HCT116 (cell line): Measurements from ENCODE around the gene TNN. TPM values are rescaled to one million over a fixed set of nuclear protein-coding genes. Genes with fewer than 3 reads are reported as not detected.

Source experiments
- ATAC-seq: fragments of 200-7000 bp; cut with Tn5 transposase; 2 replicates; pipeline ENCODE4 v1.9.1; 2020; ENCODE audit warnings: mild to moderate bottlenecking, moderate library complexity
- BruUV-seq: library from RNA; stranded (reverse); fragments of 400-500 nt; replicated peaks from 2 replicates; lab custom pipeline; 2021; lab: Mats Ljungman, UMichigan
- CTCF ChIA-PET: fragments of 300-600 bp; sonication (Branson Sonifier 250); formaldehyde crosslinking; loops from one replicate; lab custom pipeline; 2021; ENCODE audit warnings: antibody characterized with exemption; lab: Charles Lee
- POLR2A ChIA-PET: fragments of 300-600, 350-600 bp; sonication (Branson Sonifier 250); formaldehyde crosslinking; loops from one replicate; lab custom pipeline; 2021; ENCODE audit warnings: antibody characterized with exemption; lab: Charles Lee
- RAD21 ChIA-PET, 2 experiments: fragments of 300-600 bp; sonication (Branson Sonifier 250); formaldehyde crosslinking; loops; one replicate each; lab custom pipeline; 2023; ENCODE audit warnings: low total read pairs in 2 of 2; ENCODE audit not compliant: uncharacterized antibody in 2 of 2, unreplicated experiment in 2 of 2, low non-redundant PET in 1 of 2; lab: Charles Lee
- DNase-seq: peaks from one replicate; pipeline ENCODE4 v3.0.0-alpha.2; 2010; ENCODE audit warnings: low read depth, low spot score
- H2AFZ ChIP-seq: fragments of 200-600 bp; shearing (Covaris generic), sonication (generic); 2 replicates; pipeline ENCODE4 v1.6.1; 2017; ENCODE audit warnings: low read depth, mixed run types, mixed read lengths, antibody characterized with exemption, low read length; ENCODE audit not compliant: poor library complexity, severe bottlenecking
- H3K27ac ChIP-seq: 2 replicates; pipeline ENCODE4 v1.5.1; 2012; ENCODE audit warnings: low read depth, low read length
- H3K27me3 ChIP-seq: fragments of 200-600 bp; sonication (generic); 2 replicates; pipeline ENCODE4 v1.6.1; 2016; ENCODE audit warnings: mixed run types, low read length, mixed read lengths; ENCODE audit not compliant: insufficient read depth
- H3K36me3 ChIP-seq, 2 experiments: fragments of 200-500 bp in 1 of 2; fragments of 200-600 bp in 1 of 2; sonication (Bioruptor generic) in 1 of 2; sonication (generic) in 1 of 2; 2 replicates each; pipeline versions ENCODE4 v1.5.1 to v1.6.1; 2014 to 2016; ENCODE audit warnings: low read length in 2 of 2, inconsistent platforms in 1 of 2, mixed read lengths in 1 of 2, mixed run types in 1 of 2; ENCODE audit not compliant: insufficient read depth in 2 of 2, control insufficient read depth in 1 of 2
- H3K4me1 ChIP-seq, 2 experiments: fragments of 200-600 bp in 1 of 2; sonication (generic) in 1 of 2; 2 replicates each; pipeline versions ENCODE4 v1.5.1 to v1.6.1; 2012 to 2017; ENCODE audit warnings: low read length in 2 of 2, inconsistent platforms in 1 of 2, mild to moderate bottlenecking in 1 of 2, mixed read lengths in 1 of 2, mixed run types in 1 of 2, moderate library complexity in 1 of 2; ENCODE audit not compliant: insufficient read depth in 2 of 2, control insufficient read depth in 1 of 2
- H3K4me2 ChIP-seq: fragments of 200-600 bp; sonication (generic); 2 replicates; pipeline ENCODE4 v1.6.1; 2017; ENCODE audit warnings: mixed run types, low read length, mixed read lengths
- H3K4me3 ChIP-seq, 2 experiments: fragments of 200-600 bp in 1 of 2; sonication (generic) in 1 of 2; replicated peaks in 1 of 2; 2 replicates each; pipeline ENCODE4 v1.5.1; 2011 to 2016; ENCODE audit warnings: low read length in 2 of 2, control low read depth in 1 of 2, low read depth in 1 of 2, mild to moderate bottlenecking in 1 of 2, mixed read lengths in 1 of 2, mixed run types in 1 of 2
- H3K79me2 ChIP-seq: fragments of 200-600 bp; sonication (generic); 2 replicates; pipeline ENCODE4 v1.6.1; 2017; ENCODE audit warnings: mild to moderate bottlenecking, mixed run types, low read length, moderate library complexity, mixed read lengths; ENCODE audit not compliant: insufficient read depth
- H3K9ac ChIP-seq: fragments of 200-600 bp; sonication (generic); 2 replicates; pipeline ENCODE4 v1.6.1; 2016; ENCODE audit warnings: low read length, mixed read lengths
- H3K9me2 ChIP-seq: fragments of 200-600 bp; sonication (generic), shearing (Covaris generic); 2 replicates; pipeline ENCODE4 v1.6.1; 2017; ENCODE audit warnings: mixed run types, mild to moderate bottlenecking, moderate library complexity; ENCODE audit not compliant: insufficient read depth
- H3K9me3 ChIP-seq, 2 experiments: fragments of 200-500 bp in 1 of 2; fragments of 200-600 bp in 1 of 2; sonication (Bioruptor generic) in 1 of 2; sonication (generic) in 1 of 2; 2 replicates each; pipeline ENCODE4 v1.6.1; 2014 to 2017; ENCODE audit warnings: low read length in 2 of 2, mixed read lengths in 2 of 2, inconsistent platforms in 1 of 2, low read depth in 1 of 2, mild to moderate bottlenecking in 1 of 2, mixed run types in 1 of 2, moderate library complexity in 1 of 2; ENCODE audit not compliant: control insufficient read depth in 1 of 2, insufficient read depth in 1 of 2
- H4K20me1 ChIP-seq: fragments of 200-600 bp; sonication (generic), shearing (Covaris generic); 2 replicates; pipeline ENCODE4 v1.6.1; 2017; ENCODE audit warnings: mixed run types, mild to moderate bottlenecking, moderate library complexity; ENCODE audit not compliant: insufficient read depth
- CEBPB ChIP-seq: IDR thresholded peaks from 2 replicates; pipeline ENCODE4 v1.6.1; 2012; ENCODE audit warnings: low read depth
- EGR1 ChIP-seq: IDR thresholded peaks from 2 replicates; pipeline ENCODE4 v1.6.1; 2012; ENCODE audit warnings: low read depth
- ELF1 ChIP-seq: IDR thresholded peaks from 2 replicates; pipeline ENCODE4 v1.6.1; 2012; ENCODE audit warnings: low read depth, borderline replicate concordance
- EZH2phosphoT487 ChIP-seq: fragments of 200-600 bp; IDR thresholded peaks from 2 replicates; pipeline ENCODE4 v1.6.1; 2018; ENCODE audit warnings: antibody characterized with exemption, borderline replicate concordance
- FOSL1 ChIP-seq: IDR thresholded peaks from 2 replicates; pipeline ENCODE4 v1.6.1; 2012; ENCODE audit warnings: low read depth
- JUND ChIP-seq: IDR thresholded peaks from 2 replicates; pipeline ENCODE4 v1.6.1; 2012
- POLR2A ChIP-seq: IDR thresholded peaks from 2 replicates; pipeline ENCODE4 v1.7.0; 2011; ENCODE audit warnings: borderline replicate concordance; ENCODE audit not compliant: insufficient read depth, insufficient read length; ENCODE audit errors: extremely low read depth
- POLR2AphosphoS5 ChIP-seq: IDR thresholded peaks from 2 replicates; pipeline ENCODE4 v1.6.1; 2011; ENCODE audit warnings: mild to moderate bottlenecking, low read depth, low read length, moderate library complexity
- RAD21 ChIP-seq: IDR thresholded peaks from 2 replicates; pipeline ENCODE4 v1.6.1; 2012; ENCODE audit warnings: low read depth, mild to moderate bottlenecking
- SIN3A ChIP-seq: IDR thresholded peaks from 2 replicates; pipeline ENCODE4 v1.6.1; 2012; ENCODE audit warnings: low read depth
- SP1 ChIP-seq: IDR thresholded peaks from 2 replicates; pipeline ENCODE4 v1.6.1; 2012; ENCODE audit warnings: low read depth
- SRF ChIP-seq: IDR thresholded peaks from 2 replicates; pipeline ENCODE4 v1.6.1; 2012; ENCODE audit warnings: low read depth
- YY1 ChIP-seq: IDR thresholded peaks from 2 replicates; pipeline ENCODE4 v1.6.1; 2011; ENCODE audit warnings: low read length, low read depth, moderate library complexity, mild to moderate bottlenecking; ENCODE audit not compliant: insufficient replicate concordance; ENCODE audit errors: extremely low read depth
- ZFX ChIP-seq: fragments of 450-650 bp; IDR thresholded peaks from 2 replicates; pipeline ENCODE4 v1.6.1; 2017
- intact Hi-C: fragments of 100-400 bp; cut with micrococcal nuclease; formaldehyde crosslinking; loops from 2 replicates; pipeline ENCODE4 v1.10.0; 2022
- total RNA-seq: library from RNA; stranded (reverse); gene quantifications from one replicate; pipeline ENCODE4 v1.2.1, GENCODE V29; 2021; ENCODE audit not compliant: unreplicated experiment
- TF ChIP-seq, protein P1 (sequence below): IDR thresholded peaks from 2 replicates; pipeline ENCODE4 v1.6.1; 2012; ENCODE audit warnings: low read depth
- TF ChIP-seq, protein P2 (sequence below): IDR thresholded peaks from 2 replicates; pipeline ENCODE4 v1.6.1; 2012
- TF ChIP-seq, protein P3 (sequence below): IDR thresholded peaks from 2 replicates; pipeline ENCODE4 v1.6.1; 2011; ENCODE audit warnings: mild to moderate bottlenecking, low read length, moderate library complexity; ENCODE audit not compliant: insufficient replicate concordance; ENCODE audit errors: extremely low read depth
- TF ChIP-seq, protein P4 (sequence below): IDR thresholded peaks from 2 replicates; pipeline ENCODE4 v1.6.1; 2012
- TF ChIP-seq, protein P5 (sequence below), 3 experiments: fragments of 200-600 bp in 1 of 3; sonication (generic) in 1 of 3; IDR thresholded peaks in 2 of 3; conservative IDR thresholded peaks in 1 of 3; 2 replicates each; pipeline ENCODE4 v1.5.1; 2012 to 2017; ENCODE audit warnings: low read depth in 2 of 3, low read length in 2 of 3, antibody characterized with exemption in 1 of 3, borderline replicate concordance in 1 of 3, control low read depth in 1 of 3, mild to moderate bottlenecking in 1 of 3, mixed read lengths in 1 of 3, mixed run types in 1 of 3, moderate library complexity in 1 of 3; ENCODE audit not compliant: insufficient read depth in 1 of 3

The TNN gene
- total RNA-seq, 1 experiment from 2014 or later, result not detected

DNA sequence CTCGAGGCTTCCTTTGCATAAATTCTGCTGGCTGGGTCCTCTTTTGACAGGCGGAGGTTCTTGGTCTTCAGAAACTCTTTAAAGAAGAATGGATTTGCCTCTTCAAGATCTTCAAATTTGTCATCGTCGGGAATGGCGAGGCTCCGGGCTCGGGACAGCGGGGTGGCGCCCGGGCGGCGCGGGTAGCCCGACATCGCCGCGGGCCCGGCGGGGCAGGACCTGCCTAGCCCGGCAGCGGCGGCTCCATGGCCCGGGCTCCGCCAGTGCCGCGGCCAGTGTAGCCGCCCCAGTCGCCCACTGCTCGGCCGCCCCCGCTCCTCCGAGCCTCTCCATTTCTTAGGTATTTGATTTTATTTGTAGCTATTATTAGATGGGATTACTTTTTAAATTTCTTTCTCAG lies 22.1 kb upstream of the TNN start:
- no peak overlapping the region for H3K4me2 ChIP-seq
- TF ChIP-seq, protein P1, sequence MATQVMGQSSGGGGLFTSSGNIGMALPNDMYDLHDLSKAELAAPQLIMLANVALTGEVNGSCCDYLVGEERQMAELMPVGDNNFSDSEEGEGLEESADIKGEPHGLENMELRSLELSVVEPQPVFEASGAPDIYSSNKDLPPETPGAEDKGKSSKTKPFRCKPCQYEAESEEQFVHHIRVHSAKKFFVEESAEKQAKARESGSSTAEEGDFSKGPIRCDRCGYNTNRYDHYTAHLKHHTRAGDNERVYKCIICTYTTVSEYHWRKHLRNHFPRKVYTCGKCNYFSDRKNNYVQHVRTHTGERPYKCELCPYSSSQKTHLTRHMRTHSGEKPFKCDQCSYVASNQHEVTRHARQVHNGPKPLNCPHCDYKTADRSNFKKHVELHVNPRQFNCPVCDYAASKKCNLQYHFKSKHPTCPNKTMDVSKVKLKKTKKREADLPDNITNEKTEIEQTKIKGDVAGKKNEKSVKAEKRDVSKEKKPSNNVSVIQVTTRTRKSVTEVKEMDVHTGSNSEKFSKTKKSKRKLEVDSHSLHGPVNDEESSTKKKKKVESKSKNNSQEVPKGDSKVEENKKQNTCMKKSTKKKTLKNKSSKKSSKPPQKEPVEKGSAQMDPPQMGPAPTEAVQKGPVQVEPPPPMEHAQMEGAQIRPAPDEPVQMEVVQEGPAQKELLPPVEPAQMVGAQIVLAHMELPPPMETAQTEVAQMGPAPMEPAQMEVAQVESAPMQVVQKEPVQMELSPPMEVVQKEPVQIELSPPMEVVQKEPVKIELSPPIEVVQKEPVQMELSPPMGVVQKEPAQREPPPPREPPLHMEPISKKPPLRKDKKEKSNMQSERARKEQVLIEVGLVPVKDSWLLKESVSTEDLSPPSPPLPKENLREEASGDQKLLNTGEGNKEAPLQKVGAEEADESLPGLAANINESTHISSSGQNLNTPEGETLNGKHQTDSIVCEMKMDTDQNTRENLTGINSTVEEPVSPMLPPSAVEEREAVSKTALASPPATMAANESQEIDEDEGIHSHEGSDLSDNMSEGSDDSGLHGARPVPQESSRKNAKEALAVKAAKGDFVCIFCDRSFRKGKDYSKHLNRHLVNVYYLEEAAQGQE, result no peak
- TF ChIP-seq, protein P2, sequence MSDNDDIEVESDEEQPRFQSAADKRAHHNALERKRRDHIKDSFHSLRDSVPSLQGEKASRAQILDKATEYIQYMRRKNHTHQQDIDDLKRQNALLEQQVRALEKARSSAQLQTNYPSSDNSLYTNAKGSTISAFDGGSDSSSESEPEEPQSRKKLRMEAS, result no peak
- TF ChIP-seq POLR2AphosphoS5, result no peak
- TF ChIP-seq EZH2phosphoT487, result no peak
- TF ChIP-seq SIN3A, result no peak
- TF ChIP-seq ELF1, result no peak
- no peak for TF ChIP-seq YY1
- no peak for TF ChIP-seq SP1
- no peak for TF ChIP-seq ZFX
- TF ChIP-seq, protein P3, sequence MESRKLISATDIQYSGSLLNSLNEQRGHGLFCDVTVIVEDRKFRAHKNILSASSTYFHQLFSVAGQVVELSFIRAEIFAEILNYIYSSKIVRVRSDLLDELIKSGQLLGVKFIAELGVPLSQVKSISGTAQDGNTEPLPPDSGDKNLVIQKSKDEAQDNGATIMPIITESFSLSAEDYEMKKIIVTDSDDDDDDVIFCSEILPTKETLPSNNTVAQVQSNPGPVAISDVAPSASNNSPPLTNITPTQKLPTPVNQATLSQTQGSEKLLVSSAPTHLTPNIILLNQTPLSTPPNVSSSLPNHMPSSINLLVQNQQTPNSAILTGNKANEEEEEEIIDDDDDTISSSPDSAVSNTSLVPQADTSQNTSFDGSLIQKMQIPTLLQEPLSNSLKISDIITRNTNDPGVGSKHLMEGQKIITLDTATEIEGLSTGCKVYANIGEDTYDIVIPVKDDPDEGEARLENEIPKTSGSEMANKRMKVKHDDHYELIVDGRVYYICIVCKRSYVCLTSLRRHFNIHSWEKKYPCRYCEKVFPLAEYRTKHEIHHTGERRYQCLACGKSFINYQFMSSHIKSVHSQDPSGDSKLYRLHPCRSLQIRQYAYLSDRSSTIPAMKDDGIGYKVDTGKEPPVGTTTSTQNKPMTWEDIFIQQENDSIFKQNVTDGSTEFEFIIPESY, result no peak
- TF ChIP-seq, protein P4, sequence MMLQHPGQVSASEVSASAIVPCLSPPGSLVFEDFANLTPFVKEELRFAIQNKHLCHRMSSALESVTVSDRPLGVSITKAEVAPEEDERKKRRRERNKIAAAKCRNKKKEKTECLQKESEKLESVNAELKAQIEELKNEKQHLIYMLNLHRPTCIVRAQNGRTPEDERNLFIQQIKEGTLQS, result no peak
- TF ChIP-seq JUND, result no peak
- no peak for TF ChIP-seq CEBPB
- no peak for TF ChIP-seq POLR2A
- no peak for TF ChIP-seq RAD21
- no peak for TF ChIP-seq EGR1
- TF ChIP-seq SRF, result no peak
- TF ChIP-seq, protein P5, sequence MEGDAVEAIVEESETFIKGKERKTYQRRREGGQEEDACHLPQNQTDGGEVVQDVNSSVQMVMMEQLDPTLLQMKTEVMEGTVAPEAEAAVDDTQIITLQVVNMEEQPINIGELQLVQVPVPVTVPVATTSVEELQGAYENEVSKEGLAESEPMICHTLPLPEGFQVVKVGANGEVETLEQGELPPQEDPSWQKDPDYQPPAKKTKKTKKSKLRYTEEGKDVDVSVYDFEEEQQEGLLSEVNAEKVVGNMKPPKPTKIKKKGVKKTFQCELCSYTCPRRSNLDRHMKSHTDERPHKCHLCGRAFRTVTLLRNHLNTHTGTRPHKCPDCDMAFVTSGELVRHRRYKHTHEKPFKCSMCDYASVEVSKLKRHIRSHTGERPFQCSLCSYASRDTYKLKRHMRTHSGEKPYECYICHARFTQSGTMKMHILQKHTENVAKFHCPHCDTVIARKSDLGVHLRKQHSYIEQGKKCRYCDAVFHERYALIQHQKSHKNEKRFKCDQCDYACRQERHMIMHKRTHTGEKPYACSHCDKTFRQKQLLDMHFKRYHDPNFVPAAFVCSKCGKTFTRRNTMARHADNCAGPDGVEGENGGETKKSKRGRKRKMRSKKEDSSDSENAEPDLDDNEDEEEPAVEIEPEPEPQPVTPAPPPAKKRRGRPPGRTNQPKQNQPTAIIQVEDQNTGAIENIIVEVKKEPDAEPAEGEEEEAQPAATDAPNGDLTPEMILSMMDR (IDR thresholded peaks at IDR 0.05 in 2 of 3, conservative IDR thresholded peaks at IDR 0.05 in 1 of 3; ENCODE audit: borderline replicate concordance in 1 of 3, insufficient read depth in 1 of 3, low read depth in 2 of 3, low read length in 2 of 3), result no peak
- TF ChIP-seq FOSL1, result no peak
- H3K9me2 ChIP-seq, result no peaks in the 10 kb centered on the region
- POLR2A ChIA-PET, result no interaction called here
- no peak overlapping the region for H3K4me3 ChIP-seq
- H3K79me2 ChIP-seq, result no peaks in the 10 kb centered on the region
- RAD21 ChIA-PET, result no interaction called here
- no TSS peak for BruUV-seq
- H3K36me3 ChIP-seq, result no peaks in the 10 kb centered on the region
- intact Hi-C loops, result no loop called here
- H3K4me1 ChIP-seq, result no peaks in the 10 kb centered on the region
- H2AFZ ChIP-seq, result no peak overlapping the region
- ATAC-seq (no peak), DNase-seq (no peak)
- CTCF ChIA-PET, result no interaction called here
- H3K27me3 ChIP-seq, result peaks cover 15% of the 10 kb centered on the region; the same call in 1 of the 2 replicates
- no peaks in the 10 kb centered on the region for H4K20me1 ChIP-seq
- H3K27ac ChIP-seq, result no peak overlapping the region
- no peak overlapping the region for H3K9ac ChIP-seq
- H3K9me3 ChIP-seq, result no peaks in the 10 kb centered on the region
